ENCODE results near the gene HNRNPA2B1. TPM values are rescaled to one million over a fixed set of nuclear protein-coding genes. Genes with fewer than 3 reads are reported as not detected.

Gene HNRNPA2B1
- total RNA-seq, 1 experiment from 2014 or later: 1,101 TPM

DNA sequence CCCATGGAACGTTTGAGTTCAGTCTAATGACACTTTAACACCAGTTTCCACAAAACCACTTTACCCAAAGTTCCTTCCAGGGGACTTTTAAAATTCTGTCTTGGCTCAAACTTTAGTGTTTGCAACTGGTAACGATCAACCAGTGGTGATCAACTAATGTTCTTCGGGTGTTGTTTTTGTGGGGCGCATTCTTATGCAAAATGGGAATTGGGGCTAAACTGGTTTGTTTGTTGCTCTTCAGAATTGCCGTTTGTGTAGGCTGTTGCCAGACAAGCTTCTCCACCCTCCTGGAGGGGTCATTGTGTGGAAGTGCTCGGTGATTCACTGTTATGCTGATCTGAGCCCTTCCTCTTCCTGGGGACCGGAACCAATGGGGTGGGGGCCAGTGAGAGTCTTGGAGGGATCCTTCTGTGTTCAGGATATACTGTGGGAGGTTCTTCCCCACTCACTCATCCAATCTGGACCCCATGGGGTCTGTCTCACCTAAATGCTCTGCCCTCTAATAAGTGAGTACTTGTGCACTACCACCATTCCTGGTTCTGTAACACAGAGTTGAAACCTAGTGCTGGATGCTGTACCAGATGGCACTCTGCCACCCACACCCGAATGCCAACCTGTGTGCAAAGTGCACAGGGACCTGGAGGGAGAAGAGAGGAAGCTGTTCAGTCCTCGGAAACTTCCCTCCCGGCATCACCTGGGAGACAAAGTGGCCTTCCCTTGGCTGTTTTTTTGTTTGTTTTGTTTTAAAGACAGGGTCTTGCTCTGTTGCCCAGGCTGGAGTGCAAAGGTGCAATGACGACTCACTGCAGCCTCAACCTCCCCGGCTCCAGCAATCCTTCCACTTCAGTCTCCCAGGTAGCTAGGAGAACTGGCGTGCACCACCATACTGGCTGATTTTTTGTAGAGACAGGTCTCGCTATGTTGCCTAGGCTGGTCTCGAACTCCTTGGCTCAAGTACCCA lies 46.4 kb downstream of the HNRNPA2B1 start (continued):
- TF ChIP-seq, protein P1, sequence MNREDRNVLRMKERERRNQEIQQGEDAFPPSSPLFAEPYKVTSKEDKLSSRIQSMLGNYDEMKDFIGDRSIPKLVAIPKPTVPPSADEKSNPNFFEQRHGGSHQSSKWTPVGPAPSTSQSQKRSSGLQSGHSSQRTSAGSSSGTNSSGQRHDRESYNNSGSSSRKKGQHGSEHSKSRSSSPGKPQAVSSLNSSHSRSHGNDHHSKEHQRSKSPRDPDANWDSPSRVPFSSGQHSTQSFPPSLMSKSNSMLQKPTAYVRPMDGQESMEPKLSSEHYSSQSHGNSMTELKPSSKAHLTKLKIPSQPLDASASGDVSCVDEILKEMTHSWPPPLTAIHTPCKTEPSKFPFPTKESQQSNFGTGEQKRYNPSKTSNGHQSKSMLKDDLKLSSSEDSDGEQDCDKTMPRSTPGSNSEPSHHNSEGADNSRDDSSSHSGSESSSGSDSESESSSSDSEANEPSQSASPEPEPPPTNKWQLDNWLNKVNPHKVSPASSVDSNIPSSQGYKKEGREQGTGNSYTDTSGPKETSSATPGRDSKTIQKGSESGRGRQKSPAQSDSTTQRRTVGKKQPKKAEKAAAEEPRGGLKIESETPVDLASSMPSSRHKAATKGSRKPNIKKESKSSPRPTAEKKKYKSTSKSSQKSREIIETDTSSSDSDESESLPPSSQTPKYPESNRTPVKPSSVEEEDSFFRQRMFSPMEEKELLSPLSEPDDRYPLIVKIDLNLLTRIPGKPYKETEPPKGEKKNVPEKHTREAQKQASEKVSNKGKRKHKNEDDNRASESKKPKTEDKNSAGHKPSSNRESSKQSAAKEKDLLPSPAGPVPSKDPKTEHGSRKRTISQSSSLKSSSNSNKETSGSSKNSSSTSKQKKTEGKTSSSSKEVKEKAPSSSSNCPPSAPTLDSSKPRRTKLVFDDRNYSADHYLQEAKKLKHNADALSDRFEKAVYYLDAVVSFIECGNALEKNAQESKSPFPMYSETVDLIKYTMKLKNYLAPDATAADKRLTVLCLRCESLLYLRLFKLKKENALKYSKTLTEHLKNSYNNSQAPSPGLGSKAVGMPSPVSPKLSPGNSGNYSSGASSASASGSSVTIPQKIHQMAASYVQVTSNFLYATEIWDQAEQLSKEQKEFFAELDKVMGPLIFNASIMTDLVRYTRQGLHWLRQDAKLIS (CRISPR knock-in tag; IDR thresholded peaks at IDR 0.05; ENCODE audit: borderline replicate concordance): no peak
- TF ChIP-seq NR3C1 (CRISPR knock-in tag; conservative IDR thresholded peaks at IDR 0.05; ENCODE audit: low read depth) (no peak), ETV6 (CRISPR knock-in tag; IDR thresholded peaks at IDR 0.05) (no peak), FOXK1 (CRISPR knock-in tag; IDR thresholded peaks at IDR 0.05) (peak; percentile 92), ESRRA (CRISPR knock-in tag; IDR thresholded peaks at IDR 0.05; ENCODE audit: borderline replicate concordance) (no peak), ZNF263 (CRISPR knock-in tag; IDR thresholded peaks at IDR 0.05; ENCODE audit: low read depth) (no peak), SP1 (CRISPR knock-in tag; conservative IDR thresholded peaks at IDR 0.05) (peak; percentile 54), SOX15 (CRISPR knock-in tag; IDR thresholded peaks at IDR 0.05) (no peak), IRF2 (CRISPR knock-in tag; IDR thresholded peaks at IDR 0.05; ENCODE audit: borderline replicate concordance, low read depth) (no peak), FOXJ3 (CRISPR knock-in tag; IDR thresholded peaks at IDR 0.05; ENCODE audit: borderline replicate concordance) (peak; percentile 77; the same call in 1 of the 2 replicates), ZNF121 (CRISPR knock-in tag; IDR thresholded peaks at IDR 0.05) (peak; percentile 99), JAZF1 (CRISPR knock-in tag; IDR thresholded peaks at IDR 0.05) (no peak), CBFB (CRISPR knock-in tag; IDR thresholded peaks at IDR 0.05; ENCODE audit: low read depth) (0 out of 2 replicates have a peak, but pooled peaks have one; percentile 13), ZNF219 (CRISPR knock-in tag; IDR thresholded peaks at IDR 0.05; ENCODE audit: borderline replicate concordance) (no peak), TP53 (CRISPR knock-in tag; IDR thresholded peaks at IDR 0.05) (peak; percentile 24; the same call in 1 of the 2 replicates)
- TF ChIP-seq, protein P2, sequence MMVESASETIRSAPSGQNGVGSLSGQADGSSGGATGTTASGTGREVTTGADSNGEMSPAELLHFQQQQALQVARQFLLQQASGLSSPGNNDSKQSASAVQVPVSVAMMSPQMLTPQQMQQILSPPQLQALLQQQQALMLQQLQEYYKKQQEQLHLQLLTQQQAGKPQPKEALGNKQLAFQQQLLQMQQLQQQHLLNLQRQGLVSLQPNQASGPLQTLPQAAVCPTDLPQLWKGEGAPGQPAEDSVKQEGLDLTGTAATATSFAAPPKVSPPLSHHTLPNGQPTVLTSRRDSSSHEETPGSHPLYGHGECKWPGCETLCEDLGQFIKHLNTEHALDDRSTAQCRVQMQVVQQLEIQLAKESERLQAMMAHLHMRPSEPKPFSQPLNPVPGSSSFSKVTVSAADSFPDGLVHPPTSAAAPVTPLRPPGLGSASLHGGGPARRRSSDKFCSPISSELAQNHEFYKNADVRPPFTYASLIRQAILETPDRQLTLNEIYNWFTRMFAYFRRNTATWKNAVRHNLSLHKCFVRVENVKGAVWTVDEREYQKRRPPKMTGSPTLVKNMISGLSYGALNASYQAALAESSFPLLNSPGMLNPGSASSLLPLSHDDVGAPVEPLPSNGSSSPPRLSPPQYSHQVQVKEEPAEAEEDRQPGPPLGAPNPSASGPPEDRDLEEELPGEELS (CRISPR knock-in tag; IDR thresholded peaks at IDR 0.05): peak; percentile 96
- TF ChIP-seq, protein P3, sequence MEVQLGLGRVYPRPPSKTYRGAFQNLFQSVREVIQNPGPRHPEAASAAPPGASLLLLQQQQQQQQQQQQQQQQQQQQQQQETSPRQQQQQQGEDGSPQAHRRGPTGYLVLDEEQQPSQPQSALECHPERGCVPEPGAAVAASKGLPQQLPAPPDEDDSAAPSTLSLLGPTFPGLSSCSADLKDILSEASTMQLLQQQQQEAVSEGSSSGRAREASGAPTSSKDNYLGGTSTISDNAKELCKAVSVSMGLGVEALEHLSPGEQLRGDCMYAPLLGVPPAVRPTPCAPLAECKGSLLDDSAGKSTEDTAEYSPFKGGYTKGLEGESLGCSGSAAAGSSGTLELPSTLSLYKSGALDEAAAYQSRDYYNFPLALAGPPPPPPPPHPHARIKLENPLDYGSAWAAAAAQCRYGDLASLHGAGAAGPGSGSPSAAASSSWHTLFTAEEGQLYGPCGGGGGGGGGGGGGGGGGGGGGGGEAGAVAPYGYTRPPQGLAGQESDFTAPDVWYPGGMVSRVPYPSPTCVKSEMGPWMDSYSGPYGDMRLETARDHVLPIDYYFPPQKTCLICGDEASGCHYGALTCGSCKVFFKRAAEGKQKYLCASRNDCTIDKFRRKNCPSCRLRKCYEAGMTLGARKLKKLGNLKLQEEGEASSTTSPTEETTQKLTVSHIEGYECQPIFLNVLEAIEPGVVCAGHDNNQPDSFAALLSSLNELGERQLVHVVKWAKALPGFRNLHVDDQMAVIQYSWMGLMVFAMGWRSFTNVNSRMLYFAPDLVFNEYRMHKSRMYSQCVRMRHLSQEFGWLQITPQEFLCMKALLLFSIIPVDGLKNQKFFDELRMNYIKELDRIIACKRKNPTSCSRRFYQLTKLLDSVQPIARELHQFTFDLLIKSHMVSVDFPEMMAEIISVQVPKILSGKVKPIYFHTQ (CRISPR knock-in tag; IDR thresholded peaks at IDR 0.05): no peak
- TF ChIP-seq, protein P4, sequence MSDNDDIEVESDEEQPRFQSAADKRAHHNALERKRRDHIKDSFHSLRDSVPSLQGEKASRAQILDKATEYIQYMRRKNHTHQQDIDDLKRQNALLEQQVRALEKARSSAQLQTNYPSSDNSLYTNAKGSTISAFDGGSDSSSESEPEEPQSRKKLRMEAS (CRISPR knock-in tag; IDR thresholded peaks at IDR 0.05): no peak
- TF ChIP-seq, protein P5, sequence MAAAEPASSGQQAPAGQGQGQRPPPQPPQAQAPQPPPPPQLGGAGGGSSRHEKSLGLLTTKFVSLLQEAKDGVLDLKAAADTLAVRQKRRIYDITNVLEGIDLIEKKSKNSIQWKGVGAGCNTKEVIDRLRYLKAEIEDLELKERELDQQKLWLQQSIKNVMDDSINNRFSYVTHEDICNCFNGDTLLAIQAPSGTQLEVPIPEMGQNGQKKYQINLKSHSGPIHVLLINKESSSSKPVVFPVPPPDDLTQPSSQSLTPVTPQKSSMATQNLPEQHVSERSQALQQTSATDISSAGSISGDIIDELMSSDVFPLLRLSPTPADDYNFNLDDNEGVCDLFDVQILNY (CRISPR knock-in tag; IDR thresholded peaks at IDR 0.05): no peak
- TF ChIP-seq, protein P6, sequence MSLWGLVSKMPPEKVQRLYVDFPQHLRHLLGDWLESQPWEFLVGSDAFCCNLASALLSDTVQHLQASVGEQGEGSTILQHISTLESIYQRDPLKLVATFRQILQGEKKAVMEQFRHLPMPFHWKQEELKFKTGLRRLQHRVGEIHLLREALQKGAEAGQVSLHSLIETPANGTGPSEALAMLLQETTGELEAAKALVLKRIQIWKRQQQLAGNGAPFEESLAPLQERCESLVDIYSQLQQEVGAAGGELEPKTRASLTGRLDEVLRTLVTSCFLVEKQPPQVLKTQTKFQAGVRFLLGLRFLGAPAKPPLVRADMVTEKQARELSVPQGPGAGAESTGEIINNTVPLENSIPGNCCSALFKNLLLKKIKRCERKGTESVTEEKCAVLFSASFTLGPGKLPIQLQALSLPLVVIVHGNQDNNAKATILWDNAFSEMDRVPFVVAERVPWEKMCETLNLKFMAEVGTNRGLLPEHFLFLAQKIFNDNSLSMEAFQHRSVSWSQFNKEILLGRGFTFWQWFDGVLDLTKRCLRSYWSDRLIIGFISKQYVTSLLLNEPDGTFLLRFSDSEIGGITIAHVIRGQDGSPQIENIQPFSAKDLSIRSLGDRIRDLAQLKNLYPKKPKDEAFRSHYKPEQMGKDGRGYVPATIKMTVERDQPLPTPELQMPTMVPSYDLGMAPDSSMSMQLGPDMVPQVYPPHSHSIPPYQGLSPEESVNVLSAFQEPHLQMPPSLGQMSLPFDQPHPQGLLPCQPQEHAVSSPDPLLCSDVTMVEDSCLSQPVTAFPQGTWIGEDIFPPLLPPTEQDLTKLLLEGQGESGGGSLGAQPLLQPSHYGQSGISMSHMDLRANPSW (CRISPR knock-in tag; conservative IDR thresholded peaks at IDR 0.05; ENCODE audit: low read depth): no peak
- TF ChIP-seq, protein P7, sequence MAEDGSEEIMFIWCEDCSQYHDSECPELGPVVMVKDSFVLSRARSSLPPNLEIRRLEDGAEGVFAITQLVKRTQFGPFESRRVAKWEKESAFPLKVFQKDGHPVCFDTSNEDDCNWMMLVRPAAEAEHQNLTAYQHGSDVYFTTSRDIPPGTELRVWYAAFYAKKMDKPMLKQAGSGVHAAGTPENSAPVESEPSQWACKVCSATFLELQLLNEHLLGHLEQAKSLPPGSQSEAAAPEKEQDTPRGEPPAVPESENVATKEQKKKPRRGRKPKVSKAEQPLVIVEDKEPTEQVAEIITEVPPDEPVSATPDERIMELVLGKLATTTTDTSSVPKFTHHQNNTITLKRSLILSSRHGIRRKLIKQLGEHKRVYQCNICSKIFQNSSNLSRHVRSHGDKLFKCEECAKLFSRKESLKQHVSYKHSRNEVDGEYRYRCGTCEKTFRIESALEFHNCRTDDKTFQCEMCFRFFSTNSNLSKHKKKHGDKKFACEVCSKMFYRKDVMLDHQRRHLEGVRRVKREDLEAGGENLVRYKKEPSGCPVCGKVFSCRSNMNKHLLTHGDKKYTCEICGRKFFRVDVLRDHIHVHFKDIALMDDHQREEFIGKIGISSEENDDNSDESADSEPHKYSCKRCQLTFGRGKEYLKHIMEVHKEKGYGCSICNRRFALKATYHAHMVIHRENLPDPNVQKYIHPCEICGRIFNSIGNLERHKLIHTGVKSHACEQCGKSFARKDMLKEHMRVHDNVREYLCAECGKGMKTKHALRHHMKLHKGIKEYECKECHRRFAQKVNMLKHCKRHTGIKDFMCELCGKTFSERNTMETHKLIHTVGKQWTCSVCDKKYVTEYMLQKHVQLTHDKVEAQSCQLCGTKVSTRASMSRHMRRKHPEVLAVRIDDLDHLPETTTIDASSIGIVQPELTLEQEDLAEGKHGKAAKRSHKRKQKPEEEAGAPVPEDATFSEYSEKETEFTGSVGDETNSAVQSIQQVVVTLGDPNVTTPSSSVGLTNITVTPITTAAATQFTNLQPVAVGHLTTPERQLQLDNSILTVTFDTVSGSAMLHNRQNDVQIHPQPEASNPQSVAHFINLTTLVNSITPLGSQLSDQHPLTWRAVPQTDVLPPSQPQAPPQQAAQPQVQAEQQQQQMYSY (CRISPR knock-in tag; IDR thresholded peaks at IDR 0.05): no peak
